Renal cortex interstitium (tissue), 11 donors: ENCODE measurements around the gene C3AR1. TPM values are rescaled to one million over a fixed set of nuclear protein-coding genes. Genes with fewer than 3 reads are reported as not detected.
"Not testable (repeated sequence)": the region's sequence is repeated elsewhere in the genome, so short reads cannot be mapped to it uniquely, and the experiment has no call there.

Experiments used
- DNase-seq, 11 donors: peaks; one replicate each; pipeline ENCODE4 v3.0.0-alpha.2; 2013; ENCODE audit warnings: low read depth in 9 of 11, low spot score in 4 of 11; ENCODE audit errors: extremely low read depth in 1 of 11
- polyA plus RNA-seq, 3 donors: library from polyadenylated mRNA; unstranded; fragments of 120-200 nt; gene quantifications; one replicate each; pipeline ENCODE4 v1.2.1, GENCODE V29; 2013; ENCODE audit not compliant: insufficient read length in 3 of 3

C3AR1 gene
- polyA plus RNA-seq, 3 donors = 3.0 to 4.0 (median 3.1) TPM

DNA sequence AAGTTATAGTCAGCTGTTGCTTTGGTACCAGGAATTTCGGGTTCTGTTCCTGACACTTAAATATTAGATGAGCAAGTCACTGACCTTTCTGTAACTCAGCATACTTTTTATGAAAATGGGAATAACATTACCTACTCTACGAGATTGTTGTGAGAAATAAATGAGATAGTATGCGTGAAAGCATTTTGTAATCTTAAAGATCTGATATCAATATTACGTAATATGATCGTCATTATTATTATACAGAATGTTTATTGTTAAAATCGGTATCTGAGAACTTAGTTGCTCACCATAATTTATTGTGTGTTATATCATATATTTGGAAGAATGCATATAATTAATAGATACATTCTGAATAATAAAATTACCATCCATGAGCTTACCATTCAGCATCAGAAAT lies 9.8 kb upstream of the C3AR1 start:
- no peak for DNase-seq

- not testable (repeated sequence) for DNase-seq
Observed at GRCh38 chr12:8071820-8072219, 5.7 kb upstream of the C3AR1 start.

GRCh38 chr12:8069582-8069981 lies 3.4 kb upstream of the C3AR1 start:
- no peak for DNase-seq

- DNase-seq = no peak
Observed at GRCh38 chr12:8064131-8064530, 2.0 kb downstream of the C3AR1 start.

GRCh38 chr12:8058506-8058905 lies 7.7 kb downstream of the C3AR1 start:
- no peak for DNase-seq

- DNase-seq = no peak
Observed at GRCh38 chr12:8057839-8058238, 8.3 kb downstream of the C3AR1 start.

DNA sequence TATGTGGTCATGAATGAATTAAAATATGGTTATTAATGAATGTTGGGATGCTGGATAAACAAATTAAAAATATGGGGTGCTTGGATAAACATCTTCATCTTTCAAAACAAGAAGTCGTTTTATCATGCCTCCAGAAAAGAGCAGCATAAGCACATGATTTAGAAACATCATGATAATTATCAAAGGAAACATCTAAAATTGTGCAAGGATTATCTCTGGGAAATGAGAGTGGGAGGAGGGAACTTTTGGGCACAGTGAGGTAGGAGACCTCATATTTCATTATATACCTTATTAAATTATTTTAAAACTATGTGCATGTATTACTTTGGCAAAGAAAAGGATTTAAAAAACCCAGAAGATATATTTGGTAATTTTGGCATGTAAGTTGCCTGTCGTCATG lies 8.9 kb downstream of the C3AR1 start:
- DNase-seq = no peak

DNA sequence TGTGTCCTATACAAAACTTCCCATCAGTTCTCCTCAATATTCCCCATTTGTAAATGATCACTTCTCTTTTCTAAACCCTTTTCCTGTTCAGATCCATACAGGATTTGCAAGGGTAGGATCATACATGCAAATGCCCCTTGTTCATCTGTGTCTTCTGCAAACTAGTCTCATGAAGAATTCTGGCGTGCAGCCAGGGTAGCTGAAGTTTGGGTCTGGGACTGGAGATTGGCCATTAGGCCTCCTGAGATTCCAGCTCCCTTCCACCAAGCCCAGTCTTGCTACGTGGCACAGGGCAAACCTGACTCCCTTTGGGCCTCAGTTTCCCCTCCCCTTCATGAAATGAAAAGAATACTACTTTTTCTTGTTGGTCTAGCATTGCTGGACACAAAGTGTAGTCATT lies 11.3 kb downstream of the C3AR1 start:
- DNase-seq = no peak

DNA sequence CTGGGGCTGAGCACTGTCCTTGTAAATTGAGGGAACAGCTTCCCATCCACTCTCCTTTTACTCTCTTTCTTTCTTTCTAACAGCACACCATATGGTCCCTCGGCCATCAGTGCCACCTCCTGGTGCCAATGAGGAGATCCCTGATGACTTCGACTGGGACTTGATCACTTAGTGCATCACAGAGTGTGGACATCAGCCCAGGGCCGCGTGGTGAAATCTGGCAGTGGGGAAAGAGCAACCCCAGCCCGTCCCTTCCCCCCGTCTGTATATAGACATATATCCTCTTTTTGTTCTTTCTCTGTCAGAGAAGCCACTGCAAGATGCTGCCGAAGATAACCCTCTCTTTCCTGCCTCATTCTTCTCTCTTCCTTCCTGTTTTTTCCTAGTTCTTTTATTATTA lies 13.5 kb downstream of the C3AR1 start:
- DNase-seq = no peak

DNA sequence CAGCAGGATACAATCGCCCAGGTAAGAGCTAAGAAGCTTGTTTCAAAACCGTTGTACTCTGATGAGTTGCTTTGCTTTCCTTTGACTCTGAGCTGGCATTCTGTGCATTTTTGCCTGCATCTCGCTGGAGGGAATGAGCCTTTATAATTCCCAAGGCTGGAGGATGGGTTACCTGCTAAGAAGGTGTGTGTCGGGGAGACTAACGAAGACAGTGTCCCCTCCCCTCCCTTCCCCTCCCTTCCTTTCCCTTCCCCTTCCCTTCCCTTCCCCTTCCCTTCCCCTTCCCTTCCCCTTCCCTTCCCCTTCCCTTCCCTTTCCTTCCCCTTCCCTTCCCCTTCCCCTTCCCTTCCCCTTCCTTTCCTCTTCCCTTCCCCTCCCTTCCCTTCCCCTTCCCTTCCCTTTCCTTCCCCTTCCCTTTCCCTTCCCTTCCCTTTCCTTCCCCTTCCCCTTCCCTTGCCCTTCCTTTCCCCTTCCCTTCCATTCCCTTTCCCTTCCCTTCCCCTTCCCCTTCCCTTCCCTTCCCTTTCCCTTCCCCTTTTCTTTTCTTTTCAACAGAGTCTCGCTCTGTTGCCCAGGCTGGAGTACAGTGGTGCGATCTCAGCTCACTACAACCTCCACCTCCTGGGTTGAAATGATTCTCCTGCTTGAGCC lies 15.4 kb downstream of the C3AR1 start:
- DNase-seq = no peak

DNA sequence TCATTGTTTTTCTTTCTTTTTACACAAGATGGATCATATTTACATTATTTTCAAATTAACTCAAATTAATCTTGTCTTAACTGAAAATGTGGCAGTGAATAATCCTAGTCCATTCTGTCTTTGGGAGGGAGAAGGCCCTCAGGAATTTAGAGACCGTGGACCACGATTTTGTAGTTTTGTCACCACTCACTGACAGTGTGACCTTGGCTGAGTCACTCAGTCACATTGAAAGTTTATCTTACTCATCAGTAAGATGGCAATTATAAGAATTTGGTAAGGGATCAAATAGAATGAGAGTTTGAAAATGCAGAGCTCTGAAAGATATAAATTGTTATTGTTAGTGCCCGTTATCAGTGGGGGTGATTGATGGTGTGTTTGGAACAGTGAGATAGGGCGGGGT lies 17.3 kb downstream of the C3AR1 start:
- no peak for DNase-seq

- DNase-seq = no peak
Observed at GRCh38 chr12:8047842-8048241, 18.3 kb downstream of the C3AR1 start.

GRCh38 chr12:8045952-8046944 lies 19.9 kb downstream of the C3AR1 start:
- peak in 8 of 11 donors; percentile 51 to 71 (median 65) for DNase-seq

GRCh38 chr12:8040791-8041190 lies 25.4 kb downstream of the C3AR1 start:
- no peak for DNase-seq

DNA sequence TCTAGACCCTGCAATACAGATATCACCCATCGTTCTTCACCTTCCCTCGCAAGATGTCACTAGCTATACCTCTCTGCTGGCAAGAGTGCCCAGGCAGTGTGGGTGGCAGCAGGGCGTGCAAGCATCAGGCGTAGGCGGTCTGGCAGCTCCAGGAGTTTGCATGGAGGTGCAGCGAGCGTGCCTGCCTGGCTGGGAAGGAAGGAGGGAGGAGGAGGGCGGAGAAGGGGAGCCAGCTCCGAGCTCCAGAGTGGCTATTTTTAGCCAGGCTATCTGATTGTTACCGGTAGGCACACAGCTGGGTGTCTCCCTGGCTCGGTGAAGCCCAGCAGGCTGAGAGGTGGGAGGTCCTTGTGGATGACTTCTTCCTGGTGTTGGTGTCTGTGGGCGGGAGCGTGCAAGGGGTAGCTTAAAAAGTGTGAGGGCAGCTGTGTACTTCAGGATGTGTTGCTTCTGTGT lies 27.5 kb downstream of the C3AR1 start:
- peak in 5 of 11 donors; percentile 45 to 61 (median 51) for DNase-seq

DNA sequence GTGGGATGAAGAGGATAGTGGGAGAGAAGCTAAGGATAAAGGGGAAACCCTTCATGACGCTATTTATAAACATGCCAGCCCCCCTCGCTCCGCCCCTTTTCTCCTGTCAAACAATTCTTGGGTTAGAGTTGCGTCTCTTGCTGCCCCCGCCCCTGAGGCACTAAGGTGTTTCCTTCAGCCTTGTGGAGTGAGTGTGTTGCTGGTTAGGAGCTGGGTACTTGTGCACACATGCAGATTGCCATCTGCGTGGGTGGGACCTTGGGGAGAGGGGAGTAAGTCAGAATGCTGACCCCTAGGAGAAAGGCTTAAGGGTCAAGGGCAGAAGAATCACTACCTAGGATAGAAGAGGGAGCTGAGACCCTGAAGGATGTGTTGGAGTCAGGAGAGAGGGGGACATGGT lies 28.2 kb downstream of the C3AR1 start:
- DNase-seq = no peak

DNA sequence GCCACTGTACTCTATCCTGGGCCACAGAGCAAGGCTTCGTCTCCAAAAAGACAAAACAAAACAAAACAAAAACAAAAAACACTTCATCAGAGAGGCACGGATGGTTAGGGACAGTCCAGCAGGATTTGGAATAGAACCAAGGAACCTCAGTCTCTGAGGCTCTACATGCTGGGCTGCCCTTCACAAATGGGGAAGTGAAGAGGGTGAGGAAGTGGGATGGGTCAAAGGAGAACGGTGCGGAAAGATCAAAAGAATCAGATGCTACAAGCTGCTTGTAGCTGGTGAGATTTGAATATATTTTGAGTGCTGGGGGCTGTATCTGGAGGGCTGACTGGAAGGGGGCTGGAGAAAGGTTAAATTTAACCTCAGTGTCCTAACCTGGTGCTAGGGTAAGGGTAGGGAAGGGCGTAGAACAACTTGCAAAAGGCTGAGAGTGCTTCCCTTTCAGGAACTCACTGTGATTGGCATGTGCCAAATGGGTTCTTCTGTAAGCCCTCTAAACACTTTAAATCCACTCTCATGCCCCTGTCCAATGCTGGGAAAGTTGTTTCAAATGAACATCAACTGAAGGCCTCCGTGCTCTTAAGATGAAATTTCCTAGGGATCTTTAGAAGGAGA lies 29.0 kb downstream of the C3AR1 start:
- no peak for DNase-seq

DNA sequence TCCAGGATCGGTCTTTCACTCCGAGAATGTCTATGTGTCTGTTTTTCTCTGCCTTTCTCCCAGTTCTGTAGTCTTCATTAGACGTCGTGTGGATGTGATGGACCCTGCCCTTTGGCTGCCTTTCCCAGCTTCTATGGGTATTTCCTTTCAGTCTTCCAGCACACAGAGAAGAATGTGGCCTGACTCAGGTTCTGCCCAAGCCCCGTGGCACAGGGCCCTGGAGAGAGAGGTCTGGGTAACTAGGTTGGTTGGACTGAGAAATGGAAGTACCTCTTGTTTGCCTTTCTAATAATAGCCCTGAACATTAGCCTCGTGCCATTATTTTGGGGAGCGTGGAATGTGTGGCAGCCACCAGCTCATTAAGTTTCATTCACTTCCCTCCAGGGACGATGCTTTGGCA lies 29.8 kb downstream of the C3AR1 start:
- DNase-seq = no peak

DNA sequence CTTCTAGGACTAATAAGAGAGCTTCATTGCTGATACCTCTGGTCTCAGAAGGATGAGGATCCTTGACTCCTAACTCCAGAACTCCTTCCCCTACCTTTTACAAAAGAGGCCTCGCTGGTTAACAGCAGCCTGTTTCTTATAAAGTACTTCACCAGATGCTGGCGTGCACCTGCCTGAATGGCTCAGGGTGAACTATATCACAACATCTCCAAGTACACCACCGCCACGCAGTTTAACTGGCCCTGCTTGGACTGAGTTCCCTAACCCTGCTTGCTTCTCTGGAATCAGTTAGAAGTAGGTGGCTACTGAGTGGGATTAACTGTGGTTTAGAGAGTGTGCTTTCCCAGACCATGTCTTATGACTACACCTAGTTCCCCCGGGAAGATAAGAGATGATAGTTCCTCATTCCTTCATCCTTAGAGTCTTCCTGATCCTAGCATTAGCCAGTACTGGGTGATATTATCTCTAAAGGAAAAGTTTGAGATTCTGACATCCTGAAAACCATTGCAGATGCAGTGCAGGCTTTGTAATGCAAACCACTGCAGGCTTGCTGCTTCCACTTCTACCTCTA lies 30.6 kb downstream of the C3AR1 start:
- DNase-seq = no peak

GRCh38 chr12:8034802-8035201 lies 31.4 kb downstream of the C3AR1 start:
- no peak for DNase-seq
